PC-3 (cell line): ENCODE data around the gene SLC26A1. TPM values are rescaled to one million over a fixed set of nuclear protein-coding genes. Genes with fewer than 3 reads are reported as not detected.

Source experiments
- ATAC-seq: fragments of 200-7000 bp; cut with Tn5 transposase; 2 replicates; pipeline ENCODE4 v1.9.1; 2020; ENCODE audit warnings: mild to moderate bottlenecking, moderate library complexity
- BruUV-seq: library from RNA; stranded (reverse); fragments of 400-500 nt; replicated peaks from 2 replicates; lab custom pipeline; 2021; lab: Mats Ljungman, UMichigan
- CTCF ChIA-PET: fragments of 300-600 bp; sonication (Branson Sonifier 250); formaldehyde crosslinking; loops from one replicate; lab custom pipeline; 2022; ENCODE audit warnings: antibody characterized with exemption; lab: Charles Lee
- POLR2A ChIA-PET: fragments of 300-600 bp; sonication (Branson Sonifier 250); formaldehyde crosslinking; loops from one replicate; lab custom pipeline; 2022; ENCODE audit warnings: antibody characterized with exemption; ENCODE audit not compliant: unreplicated experiment; lab: Charles Lee
- DNase-seq: peaks from one replicate; pipeline ENCODE4 v3.0.0-alpha.2; 2015
- H2AFZ ChIP-seq: fragments of 300-600 bp; sonication (generic); 2 replicates; pipeline ENCODE4 v1.6.0; 2016; ENCODE audit warnings: antibody characterized with exemption, low read length
- H3F3A ChIP-seq: fragments of 300-600 bp; sonication (generic); one replicate; pipeline ENCODE4 v1.6.0; 2017; ENCODE audit warnings: antibody characterized with exemption, low read length, control low read depth, mild to moderate bottlenecking; ENCODE audit not compliant: unreplicated experiment
- H3K27ac ChIP-seq: fragments of 300-600 bp; sonication (generic); 2 replicates; pipeline ENCODE4 v1.5.1; 2016; ENCODE audit warnings: mild to moderate bottlenecking, low read length
- H3K27me3 ChIP-seq: fragments of 300-600 bp; sonication (generic); 2 replicates; pipeline ENCODE4 v1.6.1; 2016; ENCODE audit warnings: low read length, mixed read lengths
- H3K36me3 ChIP-seq: fragments of 300-600 bp; sonication (generic); 2 replicates; pipeline ENCODE4 v1.6.1; 2016; ENCODE audit warnings: low read depth, mixed run types, low read length, mixed read lengths
- H3K4me1 ChIP-seq: fragments of 300-600 bp; sonication (generic); 2 replicates; pipeline ENCODE4 v1.5.1; 2016; ENCODE audit warnings: low read length; ENCODE audit not compliant: insufficient read depth
- H3K4me2 ChIP-seq: fragments of 300-600 bp; sonication (generic); 2 replicates; pipeline ENCODE4 v1.6.0; 2016; ENCODE audit warnings: low read length
- H3K4me3 ChIP-seq: fragments of 300-600 bp; sonication (generic); 2 replicates; pipeline ENCODE4 v1.5.1; 2016; ENCODE audit warnings: mild to moderate bottlenecking, low read length, mixed read lengths
- H3K79me2 ChIP-seq: fragments of 300-600 bp; sonication (generic); 2 replicates; pipeline ENCODE4 v1.6.1; 2017; ENCODE audit warnings: low read length, mixed read lengths
- H3K9ac ChIP-seq: fragments of 300-600 bp; sonication (generic); 2 replicates; pipeline ENCODE4 v1.6.0; 2016; ENCODE audit warnings: mild to moderate bottlenecking, low read length
- H3K9me2 ChIP-seq: fragments of 300-600 bp; sonication (generic); replicated peaks from 2 replicates; pipeline ENCODE4 v1.6.1; 2016; ENCODE audit warnings: mixed run types, low read length, mixed read lengths
- H3K9me3 ChIP-seq: fragments of 300-600 bp; sonication (generic); 2 replicates; pipeline ENCODE4 v1.6.1; 2016; ENCODE audit warnings: low read length, mixed read lengths
- H4K20me1 ChIP-seq: fragments of 300-600 bp; sonication (generic); 2 replicates; pipeline ENCODE4 v1.6.1; 2016; ENCODE audit warnings: low read length, mixed read lengths
- CTCF ChIP-seq: fragments of 300-600 bp; sonication (generic); conservative IDR thresholded peaks from 2 replicates; pipeline ENCODE4 v1.5.1; 2017; ENCODE audit warnings: antibody characterized with exemption, low read depth, mild to moderate bottlenecking, low read length
- EZH2 ChIP-seq: fragments of 300-600 bp; sonication (generic); IDR thresholded peaks from one replicate; pipeline ENCODE4 v1.6.1; 2017; ENCODE audit warnings: antibody characterized with exemption, mild to moderate bottlenecking, low read length; ENCODE audit not compliant: unreplicated experiment
- EZH2phosphoT487 ChIP-seq: fragments of 300-600 bp; sonication (generic); IDR thresholded peaks from 2 replicates; pipeline ENCODE4 v1.6.1; 2018; ENCODE audit warnings: mild to moderate bottlenecking, antibody characterized with exemption, low read length, borderline replicate concordance
- intact Hi-C: fragments of 100-400 bp; cut with micrococcal nuclease; formaldehyde crosslinking; loops from 2 replicates; pipeline ENCODE4 v1.9.0; 2023
- total RNA-seq: library from RNA; depleted of rRNA; stranded (reverse); fragments of >200 nt; gene quantifications from 2 replicates; pipeline ENCODE4 v1.2.3, GENCODE V29; 2014

SLC26A1 gene
- total RNA-seq, 1 experiment from 2014 or later = not detected

DNA sequence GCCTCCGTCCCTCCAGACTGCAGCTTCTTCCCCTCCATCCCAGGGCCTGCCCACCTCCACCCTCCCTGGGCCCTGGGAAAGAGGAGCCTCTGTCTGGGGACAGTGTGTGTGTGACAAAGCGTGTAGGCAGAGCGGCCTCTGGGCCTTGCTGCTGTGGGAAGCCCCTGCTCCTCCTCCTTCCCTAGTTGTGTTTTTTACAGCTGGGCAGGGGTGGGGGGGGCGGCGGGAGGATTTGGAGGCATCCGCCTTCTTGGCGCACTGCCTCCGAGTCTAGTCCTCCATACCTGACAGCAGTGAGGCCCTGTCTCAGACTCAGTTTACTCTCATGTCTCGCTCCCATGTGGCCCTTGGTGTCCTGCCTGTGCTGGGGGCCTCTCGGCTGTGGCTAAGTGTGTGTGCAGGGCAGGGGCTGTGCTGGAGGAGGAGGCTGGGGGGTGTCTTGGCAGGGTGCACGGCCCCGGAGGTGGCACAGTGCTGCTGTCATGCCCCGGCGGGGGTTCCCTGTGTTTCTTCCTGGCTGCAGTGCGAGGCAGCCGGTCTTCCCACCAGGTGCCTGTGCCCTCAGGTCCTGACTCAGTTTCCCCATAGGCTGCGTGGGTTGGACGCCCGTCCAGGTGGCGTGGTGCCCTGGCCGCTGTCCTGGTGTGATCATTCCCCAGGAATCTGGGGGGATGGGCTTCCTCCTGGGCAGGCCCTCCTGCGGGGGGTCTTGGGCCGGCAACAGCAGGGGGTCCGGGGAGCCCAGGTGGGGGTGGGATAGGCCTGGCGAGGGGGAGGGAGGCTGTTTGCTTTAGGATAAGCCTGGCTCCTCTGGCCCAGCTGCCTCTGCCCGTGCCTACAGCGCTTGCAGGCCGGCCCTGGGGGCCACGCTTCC is 25.2 kb upstream of the SLC26A1 start:
- no peak for ATAC-seq
- no peak overlapping the region for H2AFZ ChIP-seq
- H3K9me3 ChIP-seq = no peaks in the 10 kb centered on the region
- CTCF ChIA-PET = no interaction called here
- H3K27me3 ChIP-seq = no peaks in the 10 kb centered on the region
- H3F3A ChIP-seq = no peaks in the 10 kb centered on the region
- DNase-seq = no peak
- no peaks in the 10 kb centered on the region for H3K79me2 ChIP-seq
- TF ChIP-seq EZH2 (no peak), CTCF (no peak), EZH2phosphoT487 (no peak)
- H3K4me3 ChIP-seq = no peak overlapping the region
- BruUV-seq = no TSS peak
- H3K9me2 ChIP-seq = no peaks in the 10 kb centered on the region
- H3K4me2 ChIP-seq = no peak overlapping the region
- no peaks in the 10 kb centered on the region for H4K20me1 ChIP-seq
- no peak overlapping the region for H3K27ac ChIP-seq
- no peaks in the 10 kb centered on the region for H3K36me3 ChIP-seq
- intact Hi-C loops = no loop called here
- POLR2A ChIA-PET = no interaction called here
- H3K4me1 ChIP-seq = no peaks in the 10 kb centered on the region
- no peak overlapping the region for H3K9ac ChIP-seq

- Histone ChIP-seq H3K4me2 (no peak overlapping the region), H3K9me2 (no peaks in the 10 kb centered on the region), H3K9ac (no peak overlapping the region), H3F3A (no peaks in the 10 kb centered on the region), H3K79me2 (no peaks in the 10 kb centered on the region), H3K4me1 (peaks cover 4% of the 10 kb centered on the region; the same call in 1 of the 2 replicates), H2AFZ (no peak overlapping the region), H3K27me3 (no peaks in the 10 kb centered on the region), H3K9me3 (no peaks in the 10 kb centered on the region), H3K36me3 (no peaks in the 10 kb centered on the region), H3K27ac (no peak overlapping the region), H4K20me1 (no peaks in the 10 kb centered on the region; the same call in 1 of the 2 replicates), H3K4me3 (no peak overlapping the region)
- ChIA-PET POLR2A (no interaction called here), CTCF (no interaction called here)
- intact Hi-C loops = no loop called here
- TF ChIP-seq EZH2phosphoT487 = no peak
- TF ChIP-seq CTCF = no peak
- no peak for TF ChIP-seq EZH2
- no peak for ATAC-seq
- no TSS peak for BruUV-seq
- DNase-seq = no peak
Measured at GRCh38 chr4:1017706-1018105, 24.5 kb upstream of the SLC26A1 start.

- POLR2A ChIA-PET = no interaction called here
- no TSS peak for BruUV-seq
- H4K20me1 ChIP-seq = no peaks in the 10 kb centered on the region; the same call in 1 of the 2 replicates
Measured at GRCh38 chr4:1017211-1017610, 24.0 kb upstream of the SLC26A1 start.

More at GRCh38 chr4:1017211-1017610, 24.0 kb upstream of the SLC26A1 start:
- intact Hi-C loops = no loop called here
- no peak overlapping the region for H3K4me2 ChIP-seq
- no peaks in the 10 kb centered on the region for H3F3A ChIP-seq
- no peak overlapping the region for H2AFZ ChIP-seq
- DNase-seq (no peak), ATAC-seq (no peak)
- no peaks in the 10 kb centered on the region for H3K27me3 ChIP-seq
- CTCF ChIA-PET = no interaction called here
- H3K9me3 ChIP-seq = no peaks in the 10 kb centered on the region
- no peaks in the 10 kb centered on the region for H3K36me3 ChIP-seq
- no peak overlapping the region for H3K9ac ChIP-seq
- peaks cover 6% of the 10 kb centered on the region; the same call in 1 of the 2 replicates for H3K4me1 ChIP-seq
- H3K79me2 ChIP-seq = no peaks in the 10 kb centered on the region
- no peak overlapping the region for H3K4me3 ChIP-seq
- H3K9me2 ChIP-seq = no peaks in the 10 kb centered on the region
- TF ChIP-seq EZH2 (no peak), CTCF (no peak), EZH2phosphoT487 (no peak)
- no peak overlapping the region for H3K27ac ChIP-seq
